Kidney epithelial cell (primary cell): ENCODE measurements around the gene PHACTR3. TPM values are rescaled to one million over a fixed set of nuclear protein-coding genes. Genes with fewer than 3 reads are reported as not detected.

Experiments
- DNase-seq: peaks from one replicate; pipeline ENCODE4 v3.0.0-alpha.2; 2010; ENCODE audit warnings: low read depth
- H3K27me3 ChIP-seq: 2 replicates; pipeline ENCODE4 v1.6.0; 2011; ENCODE audit warnings: low read length; ENCODE audit not compliant: control insufficient read depth, insufficient read depth
- H3K36me3 ChIP-seq: 2 replicates; pipeline ENCODE4 v1.5.1; 2011; ENCODE audit warnings: low read length; ENCODE audit not compliant: control insufficient read depth, insufficient read depth
- H3K4me3 ChIP-seq: 2 replicates; pipeline ENCODE4 v1.5.1; 2011; ENCODE audit warnings: low read depth, mild to moderate bottlenecking, control low read depth, low read length
- CTCF ChIP-seq: IDR thresholded peaks from 2 replicates; pipeline ENCODE4 v1.5.1; 2011; ENCODE audit warnings: mild to moderate bottlenecking, moderate library complexity, low read length, control low read depth, inconsistent platforms; ENCODE audit not compliant: insufficient read depth, poor library complexity, severe bottlenecking
- total RNA-seq: library from RNA; depleted of rRNA; stranded (reverse); fragments of >200 nt; gene quantifications from 2 replicates; pipeline ENCODE4 v1.2.3, GENCODE V29; 2015

Gene PHACTR3
- total RNA-seq, 1 donor from 2014 or later = not detected

DNA sequence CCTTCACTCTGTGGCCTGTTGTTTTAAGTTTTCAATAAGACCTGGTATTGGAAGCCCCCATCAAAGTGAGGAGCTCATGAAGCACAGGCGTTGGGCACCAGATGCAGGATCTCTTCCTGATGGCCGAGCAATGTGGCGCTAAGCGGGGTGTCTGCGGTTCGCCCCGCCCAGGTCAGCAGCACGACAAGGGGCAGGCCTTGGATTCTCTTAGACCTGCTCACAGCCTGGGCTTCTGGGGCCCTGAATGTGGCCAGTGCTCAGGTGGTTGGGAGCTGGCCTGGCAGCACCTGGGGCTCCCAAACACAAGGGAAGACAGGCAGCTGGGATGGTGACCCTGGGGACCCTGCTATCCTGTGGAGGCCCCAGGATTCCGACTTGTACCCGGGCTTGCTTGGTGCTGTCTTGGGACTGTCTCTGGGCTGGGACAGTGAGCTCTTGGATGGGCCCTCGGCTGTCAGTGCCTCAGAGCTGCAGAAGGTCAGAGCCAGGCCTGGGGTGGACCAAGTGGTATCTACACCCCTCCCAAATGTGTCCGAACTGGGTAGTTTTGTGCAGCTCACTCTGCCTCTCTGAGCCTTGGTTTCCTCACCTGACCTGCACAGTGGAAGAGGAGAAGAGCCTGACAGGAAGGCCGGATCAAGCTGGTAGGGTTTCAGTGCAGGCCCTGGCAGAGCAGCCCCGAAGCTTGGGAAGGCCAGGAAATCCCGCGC is 69.1 kb downstream of the PHACTR3 start:
- no peak for TF ChIP-seq CTCF
- Histone ChIP-seq H3K27me3 (peaks cover 2% of the 10 kb centered on the region), H3K36me3 (no peaks in the 10 kb centered on the region), H3K4me3 (no peak overlapping the region)
- no peak for DNase-seq

- no peak for DNase-seq
- TF ChIP-seq CTCF = no peak
- H3K4me3 ChIP-seq = no peak overlapping the region
- no peaks in the 10 kb centered on the region for H3K36me3 ChIP-seq
- peaks cover 2% of the 10 kb centered on the region for H3K27me3 ChIP-seq
Observed at GRCh38 chr20:59673998-59674445, 69.7 kb downstream of the PHACTR3 start.

DNA sequence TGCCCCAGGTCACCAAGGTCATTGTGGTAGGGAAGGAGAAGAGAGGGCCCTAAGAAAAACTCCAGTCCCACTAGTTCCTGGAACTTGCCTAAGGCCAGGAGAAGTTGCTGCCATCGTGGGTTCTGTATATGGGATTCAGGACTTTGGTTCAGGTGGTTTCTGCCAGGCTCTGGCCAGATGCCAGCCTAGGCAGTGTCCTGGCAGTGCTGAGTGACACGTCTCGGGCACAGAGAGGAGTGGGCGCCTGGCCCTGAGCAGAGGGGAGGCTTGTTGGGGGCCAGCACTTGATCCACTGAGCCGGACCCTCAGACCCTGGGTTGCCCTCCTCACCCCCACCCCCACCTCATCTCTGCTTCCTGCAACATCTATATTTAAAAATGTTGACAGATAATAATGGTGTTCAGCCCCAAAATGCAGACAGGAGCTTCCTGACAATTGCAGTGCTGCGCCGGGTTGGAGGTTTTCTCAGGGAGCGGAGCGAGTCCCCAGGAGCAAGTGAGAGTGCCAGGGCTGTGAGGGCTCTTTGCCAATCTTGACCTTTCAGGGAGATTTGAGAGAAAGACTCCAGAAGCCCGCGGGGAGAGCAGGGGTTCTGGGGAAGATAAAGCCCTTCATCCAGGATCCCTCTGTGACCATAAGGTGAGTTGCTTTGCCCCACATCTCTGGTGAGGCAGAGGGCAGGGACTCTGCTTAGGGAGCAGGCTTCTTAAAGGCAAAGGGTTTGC is 71.9 kb downstream of the PHACTR3 start:
- Histone ChIP-seq H3K27me3 (peaks cover 2% of the 10 kb centered on the region), H3K4me3 (no peak overlapping the region), H3K36me3 (no peaks in the 10 kb centered on the region)
- no peak for TF ChIP-seq CTCF
- DNase-seq = no peak

- Histone ChIP-seq H3K4me3 (no peak overlapping the region), H3K36me3 (no peaks in the 10 kb centered on the region), H3K27me3 (peaks cover 2% of the 10 kb centered on the region)
- DNase-seq = no peak
- no peak for TF ChIP-seq CTCF
Observed at GRCh38 chr20:59676851-59677182, 72.5 kb downstream of the PHACTR3 start.

- Histone ChIP-seq H3K4me3 (no peak overlapping the region), H3K36me3 (no peaks in the 10 kb centered on the region), H3K27me3 (peaks cover 2% of the 10 kb centered on the region)
- DNase-seq = no peak
- no peak for TF ChIP-seq CTCF
Observed at GRCh38 chr20:59677586-59677985, 73.2 kb downstream of the PHACTR3 start.

GRCh38 chr20:59678288-59678687 is 73.9 kb downstream of the PHACTR3 start:
- Histone ChIP-seq H3K36me3 (no peaks in the 10 kb centered on the region), H3K4me3 (no peak overlapping the region), H3K27me3 (peaks cover 2% of the 10 kb centered on the region)
- no peak for DNase-seq
- no peak for TF ChIP-seq CTCF
